ENCODE measurements around the gene MXI1.

DNA sequence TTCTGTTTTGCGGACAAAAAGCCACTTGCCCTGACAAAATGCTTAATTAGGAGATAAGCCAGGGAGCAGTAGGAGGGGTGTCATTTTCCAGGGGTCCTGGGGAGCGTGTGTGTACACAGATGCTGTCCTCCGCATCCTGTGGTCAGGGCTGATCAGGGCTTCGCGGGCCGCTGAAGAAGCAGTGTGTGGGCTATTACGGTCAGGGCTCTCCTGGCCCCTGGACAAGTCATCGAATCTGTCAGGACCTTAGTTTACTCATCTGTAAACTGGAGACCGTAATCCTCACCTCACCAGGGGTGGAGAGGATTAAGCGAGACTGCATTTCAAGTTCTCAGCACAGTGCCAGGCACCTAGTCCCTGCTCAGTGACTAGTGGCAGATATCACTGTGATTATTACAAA is 26.0 kb upstream of the MXI1 start:
- TF ChIP-seq CTCF (IDR thresholded peaks at IDR 0.05; ENCODE audit: low read depth, low read length, poor library complexity, severe bottlenecking) = no peak
- TF ChIP-seq EZH2phosphoT487 (IDR thresholded peaks at IDR 0.05; ENCODE audit: borderline replicate concordance, low read length) = no peak
